Measurements from ENCODE around the gene GSX2. TPM values are rescaled to one million over a fixed set of nuclear protein-coding genes. Genes with fewer than 3 reads are reported as not detected.

GSX2 gene
- total RNA-seq, 1 donor, result not detected

- DNase-seq (ENCODE audit: insufficient read length, low spot score, missing footprints), result peak; percentile 91
- Histone ChIP-seq H2AFZ (ENCODE audit: low read length) (peak overlapping the region; percentile 43), H3K36me3 (ENCODE audit: insufficient read depth, low read length) (no peaks in the 10 kb centered on the region), H3K27ac (ENCODE audit: low read depth, low read length) (peak overlapping the region; percentile 51), H3K9me3 (ENCODE audit: low read depth, low read length) (no peaks in the 10 kb centered on the region), H3K79me2 (ENCODE audit: insufficient read depth, low read length) (no peaks in the 10 kb centered on the region), H4K20me1 (ENCODE audit: insufficient read depth, low read length) (no peaks in the 10 kb centered on the region), H3K4me1 (ENCODE audit: insufficient read depth, low read length) (peaks cover 20% of the 10 kb centered on the region), H3K27me3 (ENCODE audit: insufficient read depth, low read length) (no peaks in the 10 kb centered on the region), H3K4me3 (ENCODE audit: insufficient read depth, low read length) (no peak overlapping the region), H3K4me2 (ENCODE audit: insufficient read depth, low read length) (peak overlapping the region; percentile 11)
- TF ChIP-seq, protein P1, sequence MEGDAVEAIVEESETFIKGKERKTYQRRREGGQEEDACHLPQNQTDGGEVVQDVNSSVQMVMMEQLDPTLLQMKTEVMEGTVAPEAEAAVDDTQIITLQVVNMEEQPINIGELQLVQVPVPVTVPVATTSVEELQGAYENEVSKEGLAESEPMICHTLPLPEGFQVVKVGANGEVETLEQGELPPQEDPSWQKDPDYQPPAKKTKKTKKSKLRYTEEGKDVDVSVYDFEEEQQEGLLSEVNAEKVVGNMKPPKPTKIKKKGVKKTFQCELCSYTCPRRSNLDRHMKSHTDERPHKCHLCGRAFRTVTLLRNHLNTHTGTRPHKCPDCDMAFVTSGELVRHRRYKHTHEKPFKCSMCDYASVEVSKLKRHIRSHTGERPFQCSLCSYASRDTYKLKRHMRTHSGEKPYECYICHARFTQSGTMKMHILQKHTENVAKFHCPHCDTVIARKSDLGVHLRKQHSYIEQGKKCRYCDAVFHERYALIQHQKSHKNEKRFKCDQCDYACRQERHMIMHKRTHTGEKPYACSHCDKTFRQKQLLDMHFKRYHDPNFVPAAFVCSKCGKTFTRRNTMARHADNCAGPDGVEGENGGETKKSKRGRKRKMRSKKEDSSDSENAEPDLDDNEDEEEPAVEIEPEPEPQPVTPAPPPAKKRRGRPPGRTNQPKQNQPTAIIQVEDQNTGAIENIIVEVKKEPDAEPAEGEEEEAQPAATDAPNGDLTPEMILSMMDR (IDR thresholded peaks at IDR 0.05; ENCODE audit: extremely low read depth, low read depth, low read length), result no peak
These were observed 14.7 kb upstream of the GSX2 start for GRCh38 chr4:54085284-54085683.

GRCh38 chr4:54089875-54090274 is 10.1 kb upstream of the GSX2 start:
- Histone ChIP-seq H3K79me2 (ENCODE audit: insufficient read depth, low read length) (no peaks in the 10 kb centered on the region), H3K4me3 (ENCODE audit: insufficient read depth, low read length) (no peak overlapping the region), H3K4me1 (ENCODE audit: insufficient read depth, low read length) (peaks cover 17% of the 10 kb centered on the region), H3K9me3 (ENCODE audit: low read depth, low read length) (no peaks in the 10 kb centered on the region), H4K20me1 (ENCODE audit: insufficient read depth, low read length) (no peaks in the 10 kb centered on the region), H3K36me3 (ENCODE audit: insufficient read depth, low read length) (no peaks in the 10 kb centered on the region), H3K4me2 (ENCODE audit: insufficient read depth, low read length) (no peak overlapping the region), H2AFZ (ENCODE audit: low read length) (no peak overlapping the region), H3K27ac (ENCODE audit: low read depth, low read length) (no peak overlapping the region), H3K27me3 (ENCODE audit: insufficient read depth, low read length) (peaks cover 3% of the 10 kb centered on the region)
- TF ChIP-seq, protein P1 (IDR thresholded peaks at IDR 0.05; ENCODE audit: extremely low read depth, low read depth, low read length), result no peak
- no peak for DNase-seq (ENCODE audit: insufficient read length, low spot score, missing footprints)

GRCh38 chr4:54090404-54090803 is 9.6 kb upstream of the GSX2 start:
- H3K36me3 ChIP-seq (ENCODE audit: insufficient read depth, low read length), result no peaks in the 10 kb centered on the region
- DNase-seq (ENCODE audit: insufficient read length, low spot score, missing footprints), result no peak
- H3K4me2 ChIP-seq (ENCODE audit: insufficient read depth, low read length), result no peak overlapping the region
- TF ChIP-seq, protein P1 (IDR thresholded peaks at IDR 0.05; ENCODE audit: extremely low read depth, low read depth, low read length), result no peak
- peaks cover 15% of the 10 kb centered on the region for H3K4me1 ChIP-seq (ENCODE audit: insufficient read depth, low read length)
- H3K79me2 ChIP-seq (ENCODE audit: insufficient read depth, low read length), result no peaks in the 10 kb centered on the region
- no peaks in the 10 kb centered on the region for H4K20me1 ChIP-seq (ENCODE audit: insufficient read depth, low read length)
- H3K9me3 ChIP-seq (ENCODE audit: low read depth, low read length), result no peaks in the 10 kb centered on the region
- H2AFZ ChIP-seq (ENCODE audit: low read length), result no peak overlapping the region
- no peak overlapping the region for H3K4me3 ChIP-seq (ENCODE audit: insufficient read depth, low read length)
- peaks cover 5% of the 10 kb centered on the region for H3K27me3 ChIP-seq (ENCODE audit: insufficient read depth, low read length)
- H3K27ac ChIP-seq (ENCODE audit: low read depth, low read length), result no peak overlapping the region

DNA sequence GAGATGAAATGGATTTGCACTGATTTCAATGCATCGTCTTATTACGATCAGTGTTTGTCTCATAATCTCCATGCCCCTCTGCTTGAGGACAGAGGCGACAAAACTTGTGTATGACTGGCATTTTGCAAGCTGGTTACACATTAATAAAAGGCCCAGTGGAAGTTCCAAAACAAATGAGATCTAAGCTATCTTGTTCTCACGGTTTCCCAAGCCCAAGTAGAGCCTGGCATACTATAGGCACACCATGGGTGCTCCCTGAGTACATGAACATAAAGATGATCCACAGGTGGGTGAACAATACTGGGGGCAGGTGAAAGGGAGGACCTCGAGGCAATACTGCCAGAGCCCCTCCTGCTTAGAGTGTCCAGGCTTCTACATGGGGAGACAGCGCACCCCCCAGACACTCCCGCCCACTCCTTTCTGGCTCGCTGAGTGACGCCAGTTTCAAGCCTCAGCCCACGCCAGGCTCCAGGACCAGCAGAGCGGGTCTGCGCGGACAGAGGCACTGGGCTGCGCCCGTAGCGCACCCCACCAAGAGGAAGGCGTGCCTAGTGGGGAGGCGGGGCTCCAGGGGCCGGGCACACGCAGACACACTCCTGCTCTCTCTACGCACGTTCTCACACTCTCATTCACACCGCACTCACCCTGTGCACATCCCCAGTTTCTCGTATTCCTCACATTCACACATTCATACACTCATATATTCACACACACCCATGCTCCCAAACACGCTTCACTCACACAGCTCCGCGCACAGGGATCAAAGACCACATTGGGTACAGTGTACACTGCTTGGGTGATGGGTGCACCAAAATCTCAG is 8.9 kb upstream of the GSX2 start:
- H4K20me1 ChIP-seq (ENCODE audit: insufficient read depth, low read length), result no peaks in the 10 kb centered on the region
- no peaks in the 10 kb centered on the region for H3K36me3 ChIP-seq (ENCODE audit: insufficient read depth, low read length)
- peaks cover 10% of the 10 kb centered on the region for H3K4me1 ChIP-seq (ENCODE audit: insufficient read depth, low read length)
- peak; percentile 82 for DNase-seq (ENCODE audit: insufficient read length, low spot score, missing footprints)
- H3K79me2 ChIP-seq (ENCODE audit: insufficient read depth, low read length), result no peaks in the 10 kb centered on the region
- peaks cover 10% of the 10 kb centered on the region for H3K27me3 ChIP-seq (ENCODE audit: insufficient read depth, low read length)
- peak overlapping the region; percentile 86 for H3K4me2 ChIP-seq (ENCODE audit: insufficient read depth, low read length)
- no peaks in the 10 kb centered on the region for H3K9me3 ChIP-seq (ENCODE audit: low read depth, low read length)
- TF ChIP-seq, protein P1 (IDR thresholded peaks at IDR 0.05; ENCODE audit: extremely low read depth, low read depth, low read length), result no peak
- H3K4me3 ChIP-seq (ENCODE audit: insufficient read depth, low read length), result peak overlapping the region; percentile 72
- peak overlapping the region; percentile 92 for H2AFZ ChIP-seq (ENCODE audit: low read length)
- H3K27ac ChIP-seq (ENCODE audit: low read depth, low read length), result no peak overlapping the region
